Colonic mucosa (tissue), 4 donors: Measurements from ENCODE around the gene ACSM3. TPM values are rescaled to one million over a fixed set of nuclear protein-coding genes. Genes with fewer than 3 reads are reported as not detected.
"Not testable (repeated sequence)": the region's sequence is repeated elsewhere in the genome, so short reads cannot be mapped to it uniquely, and the experiment has no call there.

Experiments
- DNase-seq: peaks from one replicate; pipeline ENCODE4 v3.0.0-alpha.2; 2020
- H3K27ac ChIP-seq: fragments of 200-600 bp; one replicate; pipeline ENCODE4 v1.8.0; 2021
- H3K27me3 ChIP-seq: fragments of 200-600 bp; one replicate; pipeline ENCODE4 v1.8.0; 2021
- H3K36me3 ChIP-seq: fragments of 200-600 bp; one replicate; pipeline ENCODE4 v1.8.0; 2021
- H3K4me1 ChIP-seq: fragments of 200-600 bp; one replicate; pipeline ENCODE4 v1.8.0; 2021; ENCODE audit warnings: mild to moderate bottlenecking
- H3K4me3 ChIP-seq: fragments of 200-600 bp; one replicate; pipeline ENCODE4 v1.8.0; 2021
- H3K9ac ChIP-seq, 2 donors: one replicate each; pipeline ENCODE4 v1.7.0; 2013; ENCODE audit warnings: control low read depth in 2 of 2, low read depth in 2 of 2, low read length in 2 of 2
- H3K9me3 ChIP-seq: fragments of 200-600 bp; one replicate; pipeline ENCODE4 v1.8.0; 2021
- CTCF ChIP-seq: fragments of 200-600 bp; IDR thresholded peaks from one replicate; pipeline ENCODE4 v1.8.0; 2022; ENCODE audit warnings: antibody characterized with exemption, mild to moderate bottlenecking
- intact Hi-C: fragments of 100-400 bp; cut with DNase I; formaldehyde crosslinking; loops from one replicate; pipeline ENCODE4 v1.14.1; 2022
- total RNA-seq, 2 donors: library from RNA; stranded (reverse); fragmentation: NEBNext Ultra II Directional in 1 of 2; extraction: Animal tissue kit (Norgen Biotek cat#: 25700) in 1 of 2; gene quantifications; one replicate each; pipeline ENCODE4 v1.2.1, GENCODE V29; 2021
- donor health status: healthy.
- donor health status: DM: no; HTN: no; CAD: no.
- donor health status: DM: no; HTN: no; CAD: no.

The ACSM3 gene
- 10 to 100 TPM; 34.9 to 42.8 TPM for total RNA-seq

GRCh38 chr16:20763461-20764232, at the start of gene ACSM3:
ACSM3 (plus strand) TSS chr16:20764014; CDS start chr16:20770035, 6,021 bp downstream.
- intact Hi-C loops: no loop called here
- Histone ChIP-seq H3K4me1 (no peaks in the 10 kb centered on the region), H3K27me3 (no peaks in the 10 kb centered on the region), H3K27ac (peak within 1 kb of the TSS; percentile 81), H3K9me3 (no peaks in the 10 kb centered on the region), H3K36me3 (no peaks in the 10 kb centered on the region), H3K4me3 (peak within 1 kb of the TSS; percentile 14), H3K9ac (peak within 1 kb of the TSS; percentile 28 to 48)
- TF ChIP-seq CTCF: no peak
- DNase-seq: peak; percentile 92

GRCh38 chr16:20717718-20718117, 46.1 kb upstream of the ACSM3 start:
- H3K27ac ChIP-seq, H3K4me3 ChIP-seq, DNase-seq, H3K9ac ChIP-seq, H3K4me1 ChIP-seq, H3K9me3 ChIP-seq, intact Hi-C loops, H3K36me3 ChIP-seq, H3K27me3 ChIP-seq: not testable (repeated sequence)

GRCh38 chr16:20720251-20720650, 43.6 kb upstream of the ACSM3 start:
- H3K9ac ChIP-seq: no peak overlapping the region
- H3K4me3 ChIP-seq: no peak overlapping the region
- no peak for DNase-seq
- TF ChIP-seq CTCF: no peak
- no peaks in the 10 kb centered on the region for H3K36me3 ChIP-seq
- intact Hi-C loops: no loop called here
- H3K27me3 ChIP-seq: no peaks in the 10 kb centered on the region
- no peaks in the 10 kb centered on the region for H3K4me1 ChIP-seq
- no peaks in the 10 kb centered on the region for H3K9me3 ChIP-seq
- no peak overlapping the region for H3K27ac ChIP-seq

GRCh38 chr16:20726661-20727060, 37.2 kb upstream of the ACSM3 start:
- H3K4me3 ChIP-seq: no peak overlapping the region
- no peak overlapping the region for H3K27ac ChIP-seq
- intact Hi-C loops: no loop called here
- H3K9ac ChIP-seq: no peak overlapping the region
- no peaks in the 10 kb centered on the region for H3K36me3 ChIP-seq
- no peaks in the 10 kb centered on the region for H3K4me1 ChIP-seq
- H3K27me3 ChIP-seq: no peaks in the 10 kb centered on the region
- no peak for DNase-seq
- TF ChIP-seq CTCF: no peak
- no peaks in the 10 kb centered on the region for H3K9me3 ChIP-seq

GRCh38 chr16:20727181-20727580, 36.6 kb upstream of the ACSM3 start:
- H3K4me1 ChIP-seq: no peaks in the 10 kb centered on the region
- intact Hi-C loops: no loop called here
- no peak for DNase-seq

More at GRCh38 chr16:20727181-20727580, 36.6 kb upstream of the ACSM3 start:
- no peak overlapping the region for H3K4me3 ChIP-seq
- H3K27ac ChIP-seq: no peak overlapping the region
- no peak overlapping the region for H3K9ac ChIP-seq
- TF ChIP-seq CTCF: no peak
- no peaks in the 10 kb centered on the region for H3K27me3 ChIP-seq
- H3K9me3 ChIP-seq: no peaks in the 10 kb centered on the region
- no peaks in the 10 kb centered on the region for H3K36me3 ChIP-seq
